H7 (cell line): Measurements from ENCODE around the gene ATP13A5. TPM values are rescaled to one million over a fixed set of nuclear protein-coding genes. Genes with fewer than 3 reads are reported as not detected.

Experiments
- DNase-seq: peaks from one replicate; pipeline ENCODE4 v3.0.0; 2012
- H3K27me3 ChIP-seq: 2 replicates; pipeline ENCODE4 v1.6.0; 2011; ENCODE audit warnings: mild to moderate bottlenecking, low read length; ENCODE audit not compliant: control insufficient read depth, insufficient read depth
- H3K36me3 ChIP-seq: replicated peaks from 2 replicates; pipeline ENCODE4 v1.5.1; 2011; ENCODE audit warnings: low read length; ENCODE audit not compliant: control insufficient read depth, insufficient read depth
- H3K4me3 ChIP-seq: 2 replicates; pipeline ENCODE4 v1.5.1; 2011; ENCODE audit warnings: low read depth, mild to moderate bottlenecking, control low read depth, low read length, moderate library complexity; ENCODE audit not compliant: insufficient read depth
- total RNA-seq: library from RNA; depleted of rRNA; stranded (reverse); fragments of >200 nt; shearing (Covaris generic); gene quantifications from 2 replicates; pipeline ENCODE4 v1.2.3, GENCODE V29; 2014; rRNA removed

ATP13A5 gene, protein sequence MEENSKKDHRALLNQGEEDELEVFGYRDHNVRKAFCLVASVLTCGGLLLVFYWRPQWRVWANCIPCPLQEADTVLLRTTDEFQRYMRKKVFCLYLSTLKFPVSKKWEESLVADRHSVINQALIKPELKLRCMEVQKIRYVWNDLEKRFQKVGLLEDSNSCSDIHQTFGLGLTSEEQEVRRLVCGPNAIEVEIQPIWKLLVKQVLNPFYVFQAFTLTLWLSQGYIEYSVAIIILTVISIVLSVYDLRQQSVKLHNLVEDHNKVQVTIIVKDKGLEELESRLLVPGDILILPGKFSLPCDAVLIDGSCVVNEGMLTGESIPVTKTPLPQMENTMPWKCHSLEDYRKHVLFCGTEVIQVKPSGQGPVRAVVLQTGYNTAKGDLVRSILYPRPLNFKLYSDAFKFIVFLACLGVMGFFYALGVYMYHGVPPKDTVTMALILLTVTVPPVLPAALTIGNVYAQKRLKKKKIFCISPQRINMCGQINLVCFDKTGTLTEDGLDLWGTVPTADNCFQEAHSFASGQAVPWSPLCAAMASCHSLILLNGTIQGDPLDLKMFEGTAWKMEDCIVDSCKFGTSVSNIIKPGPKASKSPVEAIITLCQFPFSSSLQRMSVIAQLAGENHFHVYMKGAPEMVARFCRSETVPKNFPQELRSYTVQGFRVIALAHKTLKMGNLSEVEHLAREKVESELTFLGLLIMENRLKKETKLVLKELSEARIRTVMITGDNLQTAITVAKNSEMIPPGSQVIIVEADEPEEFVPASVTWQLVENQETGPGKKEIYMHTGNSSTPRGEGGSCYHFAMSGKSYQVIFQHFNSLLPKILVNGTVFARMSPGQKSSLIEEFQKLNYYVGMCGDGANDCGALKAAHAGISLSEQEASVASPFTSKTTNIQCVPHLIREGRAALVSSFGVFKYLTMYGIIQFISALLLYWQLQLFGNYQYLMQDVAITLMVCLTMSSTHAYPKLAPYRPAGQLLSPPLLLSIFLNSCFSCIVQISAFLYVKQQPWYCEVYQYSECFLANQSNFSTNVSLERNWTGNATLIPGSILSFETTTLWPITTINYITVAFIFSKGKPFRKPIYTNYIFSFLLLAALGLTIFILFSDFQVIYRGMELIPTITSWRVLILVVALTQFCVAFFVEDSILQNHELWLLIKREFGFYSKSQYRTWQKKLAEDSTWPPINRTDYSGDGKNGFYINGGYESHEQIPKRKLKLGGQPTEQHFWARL
- 0.03 TPM in 1 of 2 replicates, not detected in the other for total RNA-seq

- Histone ChIP-seq H3K4me3 (no peak within 1 kb of the TSS), H3K36me3 (no peaks in the 10 kb centered on the region), H3K27me3 (no peaks in the 10 kb centered on the region)
- DNase-seq: no peak
Observed at GRCh38 chr3:193378706-193379105, at the start of gene ATP13A5. Gene ATP13A5, minus strand, starts transcription at chr3:193378753. Its CDS starts 28 bp downstream, at chr3:193378725.

- no peak overlapping the region for H3K4me3 ChIP-seq
Observed at GRCh38 chr3:193418576-193419373, 40.2 kb upstream of the ATP13A5 start.

DNA sequence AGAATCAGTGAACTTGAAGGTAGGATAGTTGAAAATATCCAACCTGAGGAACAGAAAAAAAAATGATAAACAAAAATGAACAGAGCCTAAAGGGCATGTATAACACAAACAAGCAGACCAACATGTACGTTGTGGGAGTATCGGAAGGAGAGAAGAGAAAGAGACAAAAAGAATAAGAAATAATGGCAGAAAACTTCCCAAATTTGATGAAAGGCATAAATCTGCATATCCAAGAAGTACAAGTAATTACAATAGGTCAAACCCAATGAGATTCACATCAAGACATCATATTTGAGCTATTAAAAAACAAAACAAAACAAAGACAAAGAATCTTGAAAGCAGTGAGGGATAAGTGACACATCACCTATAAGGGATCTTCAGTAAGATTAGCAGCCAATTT lies 38.1 kb upstream of the ATP13A5 start:
- no peak for DNase-seq
- H3K4me3 ChIP-seq: no peak overlapping the region
- H3K36me3 ChIP-seq: no peaks in the 10 kb centered on the region
- H3K27me3 ChIP-seq: no peaks in the 10 kb centered on the region

More at GRCh38 chr3:193418576-193419373, 40.2 kb upstream of the ATP13A5 start:
- DNase-seq: no peak
- no peaks in the 10 kb centered on the region for H3K27me3 ChIP-seq
- no peaks in the 10 kb centered on the region for H3K36me3 ChIP-seq

DNA sequence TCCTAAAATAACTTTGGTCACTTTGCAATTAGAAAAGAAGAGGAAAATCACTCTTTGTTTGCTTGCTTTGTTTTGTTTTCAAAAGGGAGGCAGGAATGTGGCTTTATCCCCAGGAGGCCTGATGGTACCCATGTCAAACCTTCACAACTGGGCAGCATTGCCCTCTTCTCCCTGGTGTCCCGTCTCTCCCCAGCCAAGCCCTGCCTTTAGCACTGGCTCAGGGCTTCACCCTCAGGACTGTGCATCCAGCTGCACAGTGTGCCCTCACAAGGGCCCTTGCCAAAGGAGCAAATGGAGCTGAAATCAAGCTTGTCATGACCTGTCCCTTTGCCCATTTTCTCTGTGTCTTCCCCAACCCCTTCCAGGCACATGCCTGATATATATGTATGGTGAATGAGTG lies 29.1 kb upstream of the ATP13A5 start:
- DNase-seq: no peak
- no peak overlapping the region for H3K4me3 ChIP-seq
- no peaks in the 10 kb centered on the region for H3K36me3 ChIP-seq
- H3K27me3 ChIP-seq: no peaks in the 10 kb centered on the region

GRCh38 chr3:193407112-193407511 lies 28.6 kb upstream of the ATP13A5 start:
- Histone ChIP-seq H3K4me3 (no peak overlapping the region), H3K36me3 (no peaks in the 10 kb centered on the region), H3K27me3 (no peaks in the 10 kb centered on the region)
- peak; percentile 11 for DNase-seq

DNA sequence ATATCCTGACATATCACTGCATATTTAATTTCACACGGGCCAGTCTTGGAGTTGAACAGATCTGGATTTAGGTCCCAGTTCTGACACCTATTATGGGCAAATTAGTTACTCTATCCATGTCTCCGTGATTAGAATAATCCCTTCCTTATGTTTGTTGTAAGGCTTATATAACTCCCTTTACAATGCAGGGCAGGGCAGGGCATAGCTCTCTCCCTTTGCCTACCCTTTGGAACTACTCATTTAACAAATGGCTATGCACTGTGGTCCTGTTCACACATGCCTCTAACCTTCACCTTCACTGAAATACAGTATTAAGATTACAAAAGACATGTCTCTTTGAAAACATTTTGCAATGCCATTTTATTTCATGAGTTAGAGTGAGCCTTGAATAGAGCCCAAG lies 24.8 kb upstream of the ATP13A5 start:
- Histone ChIP-seq H3K27me3 (no peaks in the 10 kb centered on the region), H3K4me3 (no peak overlapping the region), H3K36me3 (no peaks in the 10 kb centered on the region)
- no peak for DNase-seq

- H3K4me3 ChIP-seq: no peak overlapping the region
- no peaks in the 10 kb centered on the region for H3K36me3 ChIP-seq
- no peak for DNase-seq
- H3K27me3 ChIP-seq: no peaks in the 10 kb centered on the region
Observed at GRCh38 chr3:193400304-193400703, 21.8 kb upstream of the ATP13A5 start.

GRCh38 chr3:193396451-193397244 lies 18.1 kb upstream of the ATP13A5 start:
- no peak overlapping the region for H3K4me3 ChIP-seq
- no peaks in the 10 kb centered on the region for H3K36me3 ChIP-seq
- H3K27me3 ChIP-seq: no peaks in the 10 kb centered on the region
- no peak for DNase-seq

DNA sequence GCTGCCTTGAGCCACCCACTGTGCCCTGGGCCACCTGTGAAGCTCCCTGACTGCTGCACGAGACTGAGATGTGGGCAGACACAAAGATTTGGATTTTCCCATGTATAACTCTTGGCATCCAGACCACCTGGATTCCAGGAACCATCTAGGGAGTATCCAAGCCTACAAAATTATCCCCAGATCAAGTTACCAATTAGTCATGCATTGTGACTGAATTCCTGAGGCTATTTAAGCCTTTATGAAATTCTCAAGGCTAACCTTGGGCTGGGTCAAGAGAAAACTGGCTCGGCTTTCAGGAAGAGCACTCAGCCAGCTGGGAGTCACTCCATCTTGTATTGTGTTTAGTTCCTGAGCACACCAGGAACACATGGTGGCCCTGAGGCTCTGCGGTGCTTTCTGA lies 13.3 kb upstream of the ATP13A5 start:
- Histone ChIP-seq H3K4me3 (no peak overlapping the region), H3K36me3 (no peaks in the 10 kb centered on the region), H3K27me3 (no peaks in the 10 kb centered on the region)
- DNase-seq: no peak

- Histone ChIP-seq H3K27me3 (no peaks in the 10 kb centered on the region), H3K36me3 (no peaks in the 10 kb centered on the region), H3K4me3 (no peak overlapping the region)
- peak; percentile 33 for DNase-seq
Observed at GRCh38 chr3:193389335-193389734, 10.8 kb upstream of the ATP13A5 start.

DNA sequence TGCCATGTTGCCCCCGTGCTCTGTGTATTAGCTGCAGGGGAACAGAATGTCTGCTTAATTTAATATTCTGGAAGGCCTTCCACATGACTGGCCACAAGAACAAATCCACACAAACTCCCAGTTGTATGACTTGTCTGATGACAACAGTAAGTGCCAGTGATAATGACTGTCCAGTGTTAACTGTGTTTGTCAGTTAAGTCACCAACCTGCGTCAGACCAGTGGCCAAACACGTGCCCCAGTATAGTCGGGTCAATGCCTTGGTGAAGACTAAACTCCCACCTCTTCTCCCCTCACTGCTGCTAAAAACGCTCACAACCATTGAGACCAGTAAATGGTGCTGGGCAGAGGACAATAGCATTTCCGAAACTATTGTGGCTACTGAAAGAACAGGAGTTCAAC lies 9.8 kb upstream of the ATP13A5 start:
- no peak for DNase-seq
- H3K27me3 ChIP-seq: no peaks in the 10 kb centered on the region
- H3K4me3 ChIP-seq: no peak overlapping the region
- no peaks in the 10 kb centered on the region for H3K36me3 ChIP-seq

DNA sequence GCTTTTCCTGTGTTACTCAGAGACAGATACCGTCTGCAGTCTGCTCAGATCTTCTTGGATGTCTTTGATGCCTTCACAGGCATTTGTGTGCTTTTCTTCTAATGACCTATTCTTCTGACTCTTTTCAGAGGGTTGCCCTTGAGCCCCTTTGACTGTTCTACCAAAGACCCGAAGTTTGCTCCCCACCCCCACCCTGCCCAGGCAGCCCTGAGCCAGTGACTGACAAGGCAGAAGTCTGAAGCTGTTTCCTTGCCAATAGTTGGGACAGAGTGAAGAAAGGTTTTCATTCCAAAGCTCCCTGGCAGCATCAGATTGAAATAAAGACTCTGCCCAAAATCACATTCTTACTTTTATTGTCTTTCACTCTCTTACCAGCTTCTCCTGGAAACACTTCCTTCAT lies 9.0 kb upstream of the ATP13A5 start:
- H3K4me3 ChIP-seq: no peak overlapping the region
- H3K36me3 ChIP-seq: no peaks in the 10 kb centered on the region
- H3K27me3 ChIP-seq: no peaks in the 10 kb centered on the region
- DNase-seq: no peak

DNA sequence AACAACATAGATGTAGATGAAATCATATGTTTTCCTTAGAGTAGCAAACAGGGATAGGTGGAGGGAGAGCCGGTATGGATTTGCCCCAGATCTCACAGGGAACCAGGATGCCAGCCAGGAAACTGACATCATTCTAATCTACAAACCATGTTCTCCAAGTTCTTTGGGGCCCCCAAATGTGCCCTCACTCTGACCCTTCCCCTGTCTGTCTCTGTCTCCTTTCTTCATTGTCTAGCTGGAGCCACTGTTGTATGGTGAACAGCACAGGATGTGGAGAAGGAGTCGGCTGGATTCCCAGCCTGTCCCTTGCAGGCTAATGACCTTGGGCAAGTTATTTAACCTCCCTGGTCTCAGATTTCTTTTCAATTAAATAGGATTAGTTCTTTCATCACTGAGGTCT lies 962 bp downstream of the ATP13A5 start:
- Histone ChIP-seq H3K27me3 (no peaks in the 10 kb centered on the region), H3K4me3 (no peak overlapping the region), H3K36me3 (no peaks in the 10 kb centered on the region)
- no peak for DNase-seq
